SKM-1 (cell line): ENCODE data around the gene NBPF9.
"Not testable (repeated sequence)": the region's sequence is repeated elsewhere in the genome, so short reads cannot be mapped to it uniquely, and the experiment has no call there.

Source experiments
- DNase-seq: peaks from one replicate; lab custom pipeline; 2025; ENCODE audit not compliant: unreplicated experiment; lab: John Stamatoyannopoulos, UW

The NBPF9 gene, protein sequence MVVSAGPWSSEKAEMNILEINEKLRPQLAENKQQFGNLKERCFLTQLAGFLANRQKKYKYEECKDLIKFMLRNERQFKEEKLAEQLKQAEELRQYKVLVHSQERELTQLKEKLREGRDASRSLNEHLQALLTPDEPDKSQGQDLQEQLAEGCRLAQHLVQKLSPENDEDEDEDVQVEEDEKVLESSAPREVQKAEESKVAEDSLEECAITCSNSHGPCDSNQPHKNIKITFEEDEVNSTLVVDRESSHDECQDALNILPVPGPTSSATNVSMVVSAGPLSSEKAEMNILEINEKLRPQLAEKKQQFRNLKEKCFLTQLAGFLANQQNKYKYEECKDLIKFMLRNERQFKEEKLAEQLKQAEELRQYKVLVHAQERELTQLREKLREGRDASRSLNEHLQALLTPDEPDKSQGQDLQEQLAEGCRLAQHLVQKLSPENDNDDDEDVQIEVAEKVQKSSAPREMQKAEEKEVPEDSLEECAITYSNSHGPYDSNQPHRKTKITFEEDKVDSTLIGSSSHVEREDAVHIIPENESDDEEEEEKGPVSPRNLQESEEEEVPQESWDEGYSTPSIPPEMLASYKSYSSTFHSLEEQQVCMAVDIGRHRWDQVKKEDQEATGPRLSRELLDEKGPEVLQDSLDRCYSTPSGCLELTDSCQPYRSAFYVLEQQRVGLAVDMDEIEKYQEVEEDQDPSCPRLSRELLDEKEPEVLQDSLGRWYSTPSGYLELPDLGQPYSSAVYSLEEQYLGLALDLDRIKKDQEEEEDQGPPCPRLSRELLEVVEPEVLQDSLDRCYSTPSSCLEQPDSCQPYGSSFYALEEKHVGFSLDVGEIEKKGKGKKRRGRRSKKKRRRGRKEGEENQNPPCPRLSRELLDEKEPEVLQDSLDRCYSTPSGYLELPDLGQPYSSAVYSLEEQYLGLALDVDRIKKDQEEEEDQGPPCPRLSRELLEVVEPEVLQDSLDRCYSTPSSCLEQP (N-terminal part only)

DNA sequence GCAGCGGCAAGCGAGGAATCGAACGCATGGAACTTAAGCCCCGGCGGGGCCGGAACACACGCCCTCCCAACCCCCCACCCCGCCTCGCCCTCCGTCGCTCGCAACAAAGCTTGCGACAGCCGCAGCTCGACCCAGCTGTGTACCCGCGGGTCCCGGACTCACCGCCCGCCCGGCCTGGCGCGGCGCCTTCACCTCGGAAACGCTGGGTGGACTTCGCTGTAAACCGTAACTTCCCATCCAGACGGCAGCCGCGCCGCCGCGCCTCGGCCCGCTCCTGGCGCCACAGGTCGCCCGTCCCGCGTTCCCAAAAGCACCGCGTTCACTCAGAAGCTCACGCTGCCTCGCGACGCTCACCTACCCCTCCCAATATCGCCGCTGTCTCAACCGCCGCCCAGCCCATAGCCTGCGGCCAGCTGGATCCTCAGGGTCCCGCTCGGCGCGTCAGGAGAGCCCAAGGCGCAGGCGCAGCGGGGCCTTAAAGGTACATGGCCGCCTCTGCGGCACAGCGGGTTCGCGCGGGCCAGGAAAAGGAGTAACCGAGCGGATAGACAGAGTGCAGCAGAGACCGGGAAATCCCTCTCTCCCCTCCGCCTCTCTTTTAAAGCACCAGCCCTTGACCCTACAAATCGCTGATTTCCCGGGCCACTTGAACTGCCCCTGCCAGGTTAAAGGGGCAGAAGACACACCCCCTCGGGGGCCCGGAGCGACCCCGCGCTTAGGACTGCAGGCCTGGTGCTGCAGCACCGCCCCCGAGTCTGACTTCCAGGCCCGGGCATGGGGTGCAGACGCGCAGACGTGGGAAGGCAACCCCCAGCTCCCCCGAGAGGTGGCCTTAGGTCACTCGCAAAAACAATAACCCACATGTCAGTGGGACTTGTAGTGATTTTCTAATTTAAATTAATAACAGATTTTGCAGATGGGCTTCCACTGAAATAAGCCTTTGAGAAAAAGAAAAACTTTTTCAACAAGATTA, at the start of gene NBPF9:
TSS of gene NBPF9 (minus strand) at position 443 of the 973 bp plus-strand sequence. CDS start 21,412 bp downstream, outside the sequence.
- not testable (repeated sequence) for DNase-seq

DNA sequence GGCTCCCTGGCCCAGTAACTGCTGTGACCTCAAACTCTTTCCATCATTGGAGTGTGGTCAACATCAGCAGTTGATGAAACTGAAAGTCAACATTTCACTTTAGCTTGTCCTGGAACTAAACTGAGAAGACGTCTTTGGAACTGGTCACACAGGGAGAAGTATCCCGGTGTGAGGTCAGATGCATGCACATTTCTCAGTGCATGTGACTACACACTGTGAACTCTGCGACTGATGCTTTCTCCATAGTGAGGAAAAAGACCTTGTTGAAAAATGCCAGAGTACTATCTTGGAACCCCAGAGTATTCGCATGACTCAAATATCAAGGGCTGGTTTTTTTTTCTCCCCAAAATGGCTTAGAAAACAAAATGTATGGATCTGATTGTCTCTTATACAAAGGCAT, 46.6 kb upstream of the NBPF9 start:
- not testable (repeated sequence) for DNase-seq

DNA sequence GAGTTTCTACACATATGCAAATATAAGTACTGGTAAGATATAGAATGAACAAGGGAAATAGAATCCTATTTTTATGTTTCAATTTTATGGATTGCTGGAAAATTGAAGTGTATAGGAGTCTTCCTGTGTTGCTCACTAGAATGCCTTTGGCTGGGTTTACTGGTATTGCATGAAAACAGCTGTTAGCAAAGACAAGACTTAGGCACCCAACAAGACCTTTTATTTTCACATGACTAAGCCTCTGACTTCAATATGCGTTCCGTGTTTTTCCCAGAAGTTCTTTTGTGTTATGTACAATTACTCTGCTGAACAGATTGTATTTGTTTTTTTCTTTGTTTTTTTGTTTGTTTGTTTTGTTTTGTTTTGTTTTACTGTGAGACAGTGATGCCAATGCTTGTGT, 34.2 kb upstream of the NBPF9 start:
- DNase-seq = not testable (repeated sequence)

DNA sequence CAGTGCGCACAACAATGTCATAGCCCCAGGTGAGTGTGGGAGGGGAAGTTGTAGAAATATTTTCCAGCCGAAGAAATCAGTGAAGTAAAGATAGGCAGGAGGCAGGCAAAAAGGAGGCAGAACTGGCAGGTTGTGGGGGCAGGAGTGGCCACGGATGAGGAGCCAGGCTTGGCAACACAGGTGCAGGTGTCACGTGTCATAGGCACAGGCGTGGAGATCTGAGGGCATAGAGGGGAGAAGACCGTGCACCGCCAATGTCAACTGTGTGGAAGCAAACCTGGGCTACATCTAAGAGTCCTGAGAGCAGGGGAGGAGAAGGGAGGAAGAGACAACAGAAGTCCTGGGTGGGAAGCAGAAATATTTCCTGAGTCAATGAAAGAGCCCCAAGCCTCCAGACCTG, 27.6 kb upstream of the NBPF9 start:
- DNase-seq = not testable (repeated sequence)

DNA sequence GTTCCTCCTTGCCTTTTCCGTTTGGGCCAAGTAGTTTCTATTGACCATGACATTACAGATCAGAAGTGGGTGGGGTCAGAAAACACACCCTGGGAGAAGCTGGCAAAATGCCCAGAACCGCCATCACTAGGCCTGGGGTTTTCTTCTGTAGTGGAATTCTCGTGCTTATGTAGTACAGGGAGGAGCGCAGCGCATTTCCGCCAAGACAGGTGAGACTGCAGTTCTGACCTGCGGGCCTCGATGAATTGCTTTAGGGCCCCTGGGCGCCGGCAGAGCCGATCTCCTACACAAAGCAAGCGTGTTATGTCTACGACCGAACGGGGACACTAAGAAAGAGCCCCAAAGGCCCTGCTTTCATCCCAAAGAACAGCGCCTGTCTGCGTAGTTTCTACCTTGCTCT, 25.9 kb upstream of the NBPF9 start:
- DNase-seq = not testable (repeated sequence)

DNA sequence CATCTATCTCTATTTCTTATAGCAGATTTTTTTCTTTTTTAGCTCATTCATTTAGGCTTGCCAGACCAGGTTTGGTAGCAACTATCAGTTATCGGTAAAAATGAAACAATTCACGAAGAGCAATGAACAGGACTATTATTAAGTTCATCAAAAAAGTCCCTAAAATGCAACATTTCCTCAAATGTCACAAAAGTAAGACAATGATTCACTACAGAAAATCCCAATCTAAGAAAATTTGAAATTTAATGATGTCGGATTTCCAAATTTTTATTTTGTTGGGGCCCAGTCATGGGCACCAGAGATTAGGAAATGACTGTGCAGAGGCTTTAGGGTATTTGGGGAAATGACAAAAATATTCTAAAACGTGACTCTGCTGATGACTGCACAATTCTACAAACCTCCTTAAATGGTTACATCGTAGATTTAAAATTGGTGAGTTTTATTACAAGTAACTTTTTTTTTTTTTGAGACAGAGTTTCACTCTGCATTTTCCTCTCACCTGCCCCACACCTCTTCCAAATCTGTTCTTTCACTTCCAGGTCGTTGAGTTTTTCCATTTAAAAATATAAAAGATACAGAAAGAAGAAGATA, 23.3 kb upstream of the NBPF9 start:
- DNase-seq = not testable (repeated sequence)

DNA sequence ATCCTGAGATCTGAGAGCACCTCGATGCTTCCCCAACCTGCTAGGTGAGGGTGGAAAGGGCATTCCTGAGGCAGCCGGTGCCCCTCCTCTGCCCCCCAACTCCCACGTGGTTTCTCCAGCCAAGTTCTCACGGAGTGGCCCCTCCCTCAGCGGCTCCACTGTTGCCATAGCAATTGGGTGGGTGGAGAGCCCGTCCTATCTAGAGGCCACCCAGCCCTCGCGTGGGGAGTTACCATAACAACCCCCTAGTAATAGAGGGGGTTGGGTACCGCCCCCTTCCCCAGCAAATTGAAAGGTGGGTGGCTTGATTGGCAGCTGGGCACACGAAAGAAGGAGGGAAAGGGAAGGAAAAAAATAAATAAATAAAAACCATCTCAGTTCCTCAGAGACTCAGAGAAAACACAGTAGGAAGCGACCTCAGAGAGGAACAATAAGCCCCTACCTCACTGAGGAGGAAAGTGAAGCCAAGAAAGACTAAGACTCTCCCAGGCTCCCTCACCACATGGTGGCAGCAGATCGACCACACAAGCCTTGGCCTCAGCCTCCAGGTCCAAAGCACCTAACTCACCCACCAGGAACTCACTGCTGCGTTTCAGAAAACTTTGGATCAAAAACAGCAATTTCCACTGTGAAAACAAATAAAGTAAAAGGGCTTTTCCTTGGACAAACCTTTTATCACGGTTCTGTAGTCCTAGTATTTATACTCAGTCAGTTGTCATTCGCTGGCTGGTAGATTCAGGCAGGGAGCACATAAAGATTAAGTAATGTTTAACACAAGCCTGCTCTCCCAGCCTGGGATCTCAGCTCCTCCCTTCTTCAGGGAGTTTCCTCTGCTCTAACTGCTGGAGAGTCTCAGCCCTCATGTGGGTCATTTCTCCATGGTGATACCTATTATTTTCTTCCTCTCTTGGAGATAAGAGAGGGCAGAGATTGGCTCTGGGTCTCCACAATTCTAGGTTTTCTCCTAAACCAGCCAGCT, 20.9 kb upstream of the NBPF9 start:
- DNase-seq = not testable (repeated sequence)

DNA sequence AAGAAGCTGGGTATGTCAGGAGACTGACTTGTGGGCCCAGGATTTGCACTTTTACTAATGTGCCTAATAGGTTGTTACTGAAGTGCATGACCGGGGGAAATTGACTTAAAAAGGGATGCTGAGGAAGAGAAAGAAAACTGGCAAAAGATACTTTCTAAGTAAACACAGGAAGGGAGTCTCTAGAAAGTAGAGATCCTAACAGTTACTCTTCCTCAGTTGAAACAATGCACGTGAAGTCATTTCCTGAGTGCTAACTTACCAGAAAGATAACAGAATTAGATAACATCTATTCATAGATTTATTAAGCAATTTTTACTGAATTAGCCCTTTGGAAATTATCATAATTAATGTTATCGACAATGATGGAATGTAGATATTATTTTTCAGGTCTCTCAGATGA, 9.5 kb upstream of the NBPF9 start:
- not testable (repeated sequence) for DNase-seq

DNA sequence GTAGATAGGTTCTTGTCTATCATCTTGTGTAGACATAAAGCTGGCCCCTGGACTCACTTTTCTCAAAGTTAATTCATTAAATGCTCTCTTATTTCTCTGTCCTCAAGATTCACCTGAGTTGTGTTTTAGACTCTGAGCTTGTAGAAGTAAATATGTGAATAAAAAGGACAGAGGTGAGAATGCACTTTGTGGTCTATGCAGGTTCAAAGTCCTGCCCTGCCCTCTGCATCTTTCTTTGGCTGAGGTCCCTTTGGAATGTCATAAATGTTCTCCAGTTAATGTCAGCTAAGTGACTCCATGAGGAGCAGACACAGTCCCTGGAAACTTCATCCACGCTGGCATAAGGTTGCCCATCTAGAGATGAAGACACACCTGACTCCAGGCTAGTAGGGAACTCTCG, 7.0 kb upstream of the NBPF9 start:
- not testable (repeated sequence) for DNase-seq

DNA sequence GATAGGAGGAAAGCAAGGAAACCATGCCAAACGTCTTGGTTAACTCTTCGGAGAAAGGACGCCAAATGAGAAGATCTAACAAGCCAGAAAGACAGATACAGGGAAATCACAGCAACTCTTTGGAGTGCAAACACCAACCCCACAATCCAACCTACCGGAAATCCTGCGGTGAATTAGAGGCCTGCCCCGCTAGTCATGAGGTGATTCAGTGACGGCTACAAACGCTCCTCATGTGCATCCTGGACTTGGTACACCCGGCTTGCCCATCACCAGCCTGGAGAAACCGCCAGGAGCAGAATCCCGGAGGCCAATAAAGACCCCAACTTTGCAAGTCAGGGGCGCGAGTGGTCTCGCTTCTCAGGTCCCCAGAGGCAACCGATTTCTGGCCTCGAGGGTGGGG, 777 bp downstream of the NBPF9 start:
- DNase-seq = not testable (repeated sequence)

DNA sequence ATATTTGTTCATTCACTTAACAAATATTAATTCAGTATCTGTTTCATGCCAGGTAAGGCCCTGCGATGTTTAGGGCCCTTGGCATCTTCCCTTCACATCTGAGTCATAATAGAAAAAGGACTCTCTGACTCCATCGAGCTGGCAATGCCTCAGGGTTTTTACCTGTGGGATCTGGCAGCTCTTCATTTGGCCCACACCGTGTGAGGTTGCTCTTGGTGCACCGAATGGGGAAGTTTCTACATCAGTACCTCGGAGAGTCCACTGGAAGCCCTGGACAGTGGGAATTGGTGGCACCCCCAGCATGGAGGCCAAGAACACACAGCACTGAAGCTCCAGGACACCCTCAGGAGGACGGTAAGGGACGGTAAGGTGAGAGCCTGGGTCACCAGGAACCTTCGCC, 5.1 kb downstream of the NBPF9 start:
- DNase-seq = not testable (repeated sequence)

DNA sequence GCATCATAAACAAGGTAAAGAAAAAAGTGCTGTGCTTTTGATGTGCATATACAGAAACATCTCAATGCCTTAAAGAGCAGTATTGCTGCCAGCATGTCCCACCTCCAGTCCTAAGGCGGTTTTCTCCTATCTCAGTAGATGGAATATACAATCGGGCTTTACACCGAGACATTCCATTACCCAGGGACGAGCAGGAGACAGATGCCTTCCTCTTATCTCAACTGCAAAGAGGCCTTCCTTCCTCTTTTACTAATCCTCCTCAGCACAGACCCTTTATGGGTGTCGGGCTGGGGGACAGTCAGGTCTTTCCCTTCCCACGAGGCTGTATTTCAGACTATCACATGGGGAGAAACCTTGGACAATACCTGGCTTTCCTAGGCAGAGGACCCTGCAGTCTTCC, 10.2 kb downstream of the NBPF9 start:
- DNase-seq = not testable (repeated sequence)

DNA sequence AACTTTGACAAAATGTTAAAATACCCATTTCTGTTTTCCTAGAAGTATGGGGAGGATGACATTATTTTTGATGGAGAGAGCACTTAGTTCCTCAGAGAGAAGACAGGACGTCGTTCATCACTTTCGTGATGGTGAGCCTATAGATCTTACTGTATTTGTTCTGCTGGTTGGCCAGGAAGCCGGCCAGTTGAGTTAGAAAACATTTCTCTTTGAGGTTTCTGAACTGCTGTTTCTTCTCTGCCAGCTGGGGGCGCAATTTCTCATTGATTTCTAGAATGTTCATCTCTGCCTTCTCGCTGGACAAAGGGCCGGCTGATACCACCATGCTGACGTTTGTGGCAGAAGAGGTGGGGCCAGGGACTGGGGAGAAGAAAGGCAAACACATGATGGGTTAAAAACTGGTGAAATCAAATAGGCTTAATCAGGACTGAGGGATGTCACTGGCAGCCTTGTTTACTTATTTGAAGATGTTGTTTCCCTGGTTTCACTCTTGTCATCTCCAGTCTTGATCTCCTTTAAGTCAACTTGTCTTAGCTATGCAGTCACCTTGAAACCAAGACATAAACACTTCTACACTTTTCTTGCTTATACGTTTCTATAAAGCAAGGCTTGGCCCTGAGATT, 27.7 kb downstream of the NBPF9 start:
- not testable (repeated sequence) for DNase-seq

DNA sequence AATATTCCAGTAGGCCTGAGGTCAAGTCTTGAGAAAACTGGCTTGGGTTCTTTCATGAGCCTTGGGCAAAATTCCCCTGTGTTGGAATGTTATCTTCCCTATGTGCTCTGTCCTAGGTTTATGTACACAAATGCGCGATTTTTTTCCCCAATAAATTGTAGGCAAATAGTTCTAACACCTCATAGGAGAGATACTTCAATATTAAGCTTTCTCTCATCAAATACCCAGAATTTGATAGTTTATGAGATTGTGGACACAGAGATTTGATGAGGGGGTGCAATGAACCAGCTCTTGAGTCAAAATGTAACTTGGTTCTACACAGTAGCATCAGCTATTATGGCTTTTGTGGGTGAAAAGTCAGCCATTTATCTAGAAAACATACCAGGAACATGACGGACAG, 38.7 kb downstream of the NBPF9 start:
- not testable (repeated sequence) for DNase-seq

DNA sequence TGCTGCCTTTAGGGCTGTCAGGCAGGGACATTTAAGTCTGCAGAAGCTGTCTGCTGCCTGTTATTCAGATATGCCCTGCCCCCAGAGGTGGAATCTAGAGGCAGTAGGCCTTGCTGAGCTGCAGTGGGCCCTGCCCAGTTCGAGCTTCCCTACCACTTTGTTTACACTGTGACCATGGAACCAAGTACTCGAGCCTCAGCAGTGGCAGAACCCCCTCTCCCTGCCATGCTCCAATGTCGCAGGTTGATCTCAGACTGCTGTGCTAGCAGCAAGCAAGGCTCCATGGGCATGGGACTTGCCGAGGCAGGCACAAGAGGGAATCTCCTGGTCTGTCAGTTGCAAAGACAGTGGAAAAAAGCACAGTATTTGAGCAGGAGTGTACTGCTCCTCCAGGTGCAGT, 60.3 kb downstream of the NBPF9 start:
- not testable (repeated sequence) for DNase-seq

DNA sequence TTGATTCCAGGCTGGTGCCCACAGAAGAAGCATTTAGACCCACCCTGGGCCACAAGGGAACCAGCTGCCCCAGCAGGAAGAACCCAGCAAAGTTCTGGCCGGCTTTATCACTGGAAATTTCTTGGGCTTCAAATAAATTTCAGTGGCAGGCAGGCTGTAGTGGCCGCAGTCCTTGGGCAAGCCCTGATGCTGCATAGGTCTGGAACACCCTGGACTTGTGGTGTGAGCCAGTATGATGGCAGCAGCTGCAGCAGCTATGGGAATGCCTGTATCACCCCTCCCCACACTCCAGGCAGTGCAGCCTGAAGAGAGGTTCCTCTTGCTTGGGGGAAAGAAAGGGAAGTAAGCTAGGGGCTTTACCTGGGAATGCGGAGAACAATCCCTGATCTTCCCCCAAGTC, 69.4 kb downstream of the NBPF9 start:
- DNase-seq = not testable (repeated sequence)

DNA sequence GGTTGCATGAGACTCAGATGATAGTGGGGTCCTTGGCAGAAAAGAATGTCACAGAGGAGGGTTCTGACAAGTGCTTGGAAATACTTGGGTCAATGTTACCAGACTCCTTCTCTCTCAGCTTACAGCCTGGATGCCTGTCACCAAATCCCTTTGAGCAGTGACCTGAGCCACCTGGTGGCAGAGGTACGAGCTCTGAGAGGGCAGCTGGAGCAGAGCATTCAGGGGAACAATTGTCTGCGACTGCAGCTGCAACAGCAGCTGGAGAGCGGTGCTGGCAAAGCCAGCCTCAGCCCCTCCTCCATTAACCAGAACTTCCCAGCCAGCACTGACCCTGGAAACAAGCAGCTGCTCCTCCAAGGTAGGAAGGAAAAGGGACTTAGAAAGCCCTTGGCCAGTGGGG, 79.0 kb downstream of the NBPF9 start:
- not testable (repeated sequence) for DNase-seq

DNA sequence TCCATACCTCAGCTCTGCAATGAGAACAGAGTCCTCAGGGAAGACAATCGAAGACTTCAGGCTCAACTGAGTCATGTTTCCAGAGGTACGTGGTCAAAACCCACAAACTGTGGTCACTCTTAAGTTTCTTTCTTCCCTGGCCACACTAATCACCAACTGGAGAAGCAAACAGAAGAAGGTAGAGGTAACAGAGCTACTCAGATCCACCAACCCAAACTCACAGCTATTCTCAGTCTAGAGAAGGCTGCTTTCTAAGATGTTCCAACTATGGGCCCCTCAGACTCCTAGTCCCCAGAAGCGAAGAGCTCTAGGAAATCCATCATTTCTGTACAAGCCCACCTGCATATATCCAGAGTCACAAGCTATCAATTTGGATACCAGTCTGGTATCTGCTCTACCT, 84.8 kb downstream of the NBPF9 start:
- not testable (repeated sequence) for DNase-seq
